Measurements from ENCODE around the gene INHBE. TPM values are rescaled to one million over a fixed set of nuclear protein-coding genes. Genes with fewer than 3 reads are reported as not detected.

INHBE gene
- total RNA-seq, 4 donors from 2014 or later: 1.5 to 2.2 TPM; not detected in 2

GRCh38 chr12:57451233-57451778 lies 3.8 kb upstream of the INHBE start:
- ATAC-seq: no peak
- intact Hi-C loops (cut with DNase I; ENCODE audit: low total_unique reads) (loop anchor here (5.0 to 10.0 kb wide), 3 partner anchors 34 to 243 kb away; partner anchors contain the start of gene OS9), in situ Hi-C loops (cut with MboI; ENCODE audit: low sequenced_read_pairs in 4 of 4) (loop anchor here in 1 of 4 donors (10.0 kb wide), 2 partner anchors 137 to 187 kb away; no protein-coding TSS in a partner anchor)
- peak overlapping the region; percentile 81 to 92 (median 90) for H3K27ac ChIP-seq
- H3K9me3 ChIP-seq: no peaks in the 10 kb centered on the region
- H3K27me3 ChIP-seq: no peaks in the 10 kb centered on the region
- TF ChIP-seq CTCF (IDR thresholded peaks at IDR 0.05 in 4 of 5, conservative IDR thresholded peaks at IDR 0.05 in 1 of 5): no peak
- TF ChIP-seq POLR2A (IDR thresholded peaks at IDR 0.05): no peak
- no peak for DNase-seq
- no peak overlapping the region for H3K4me3 ChIP-seq
- peaks cover 31 to 39% of the 10 kb centered on the region in 2 donors for H3K4me1 ChIP-seq
- no peaks in the 10 kb centered on the region for H3K36me3 ChIP-seq

GRCh38 chr12:57452181-57452936 lies 2.7 kb upstream of the INHBE start:
- Histone ChIP-seq H3K36me3 (no peaks in the 10 kb centered on the region), H3K27me3 (no peaks in the 10 kb centered on the region), H3K9me3 (no peaks in the 10 kb centered on the region), H3K4me1 (peaks cover 31 to 46% of the 10 kb centered on the region in 2 donors), H3K4me3 (peak overlapping the region in 1 of 4 donors; percentile 26), H3K27ac (peak overlapping the region; percentile 81 to 92 (median 90))
- intact Hi-C loops (cut with DNase I; ENCODE audit: low total_unique reads) (loop anchor here (1.0 to 10.0 kb wide), 6 partner anchors 21 to 242 kb away; partner anchors contain the start of genes OS9 and R3HDM2), in situ Hi-C loops (cut with MboI; ENCODE audit: low sequenced_read_pairs in 4 of 4) (loop anchor here in 1 of 4 donors (10.0 kb wide), 2 partner anchors 138 to 188 kb away; no protein-coding TSS in a partner anchor)
- peak; percentile 83 to 87 for ATAC-seq
- DNase-seq: peak; percentile 47 to 74
- TF ChIP-seq POLR2A (IDR thresholded peaks at IDR 0.05): peak; percentile 54 to 66
- TF ChIP-seq CTCF (IDR thresholded peaks at IDR 0.05 in 4 of 5, conservative IDR thresholded peaks at IDR 0.05 in 1 of 5): no peak

GRCh38 chr12:57452937-57453509 lies 2.1 kb upstream of the INHBE start:
- Histone ChIP-seq H3K9me3 (no peaks in the 10 kb centered on the region), H3K27ac (peak overlapping the region; percentile 81 to 92 (median 90)), H3K4me1 (peaks cover 31 to 51% of the 10 kb centered on the region in 2 donors), H3K36me3 (no peaks in the 10 kb centered on the region), H3K4me3 (no peak overlapping the region), H3K27me3 (no peaks in the 10 kb centered on the region)
- peak; percentile 65 to 82 for DNase-seq
- ATAC-seq: peak; percentile 68 to 71
- TF ChIP-seq POLR2A (IDR thresholded peaks at IDR 0.05): no peak
- TF ChIP-seq CTCF (IDR thresholded peaks at IDR 0.05 in 4 of 5, conservative IDR thresholded peaks at IDR 0.05 in 1 of 5): peak; percentile 92 to 96 (median 95)
- in situ Hi-C loops (cut with MboI; ENCODE audit: low sequenced_read_pairs in 4 of 4): loop anchor here in 1 of 4 donors (10.0 kb wide), 2 partner anchors 138 to 188 kb away; no protein-coding TSS in a partner anchor
- intact Hi-C loops (cut with DNase I; ENCODE audit: low total_unique reads): loop anchor here (1.0 to 10.0 kb wide), 8 partner anchors 22 to 242 kb away; partner anchors contain the start of genes OS9 and R3HDM2

- Histone ChIP-seq H3K4me3 (no peak overlapping the region), H3K27me3 (no peaks in the 10 kb centered on the region), H3K36me3 (no peaks in the 10 kb centered on the region), H3K9me3 (no peaks in the 10 kb centered on the region), H3K4me1 (peaks cover 38 to 58% of the 10 kb centered on the region in 2 donors), H3K27ac (peak overlapping the region; percentile 81 to 92 (median 82))
- in situ Hi-C loops (cut with MboI; ENCODE audit: low sequenced_read_pairs in 4 of 4) (loop anchor here in 1 of 4 donors (10.0 kb wide), 2 partner anchors 139 to 189 kb away; no protein-coding TSS in a partner anchor), intact Hi-C loops (cut with DNase I; ENCODE audit: low total_unique reads) (loop anchor here (5.0 to 10.0 kb wide), 3 partner anchors 37 to 241 kb away; partner anchors contain the start of gene OS9)
- no peak for ATAC-seq
- TF ChIP-seq POLR2A (IDR thresholded peaks at IDR 0.05) (no peak), CTCF (IDR thresholded peaks at IDR 0.05 in 4 of 5, conservative IDR thresholded peaks at IDR 0.05 in 1 of 5) (no peak)
- DNase-seq: no peak
Measured at GRCh38 chr12:57454213-57454565, 918 bp upstream of the INHBE start.

Data from gastrocnemius medialis (tissue), 4 donors.